HG02678 (cell line): ENCODE data around the gene TMEM212.

Experiments
- ATAC-seq: cut with Tn5 transposase; IDR thresholded peaks from one replicate; pipeline ENCODE4 v1.9.1; 2021; ENCODE audit warnings: mild to moderate bottlenecking, moderate library complexity; ENCODE audit not compliant: unreplicated experiment

Gene TMEM212

DNA sequence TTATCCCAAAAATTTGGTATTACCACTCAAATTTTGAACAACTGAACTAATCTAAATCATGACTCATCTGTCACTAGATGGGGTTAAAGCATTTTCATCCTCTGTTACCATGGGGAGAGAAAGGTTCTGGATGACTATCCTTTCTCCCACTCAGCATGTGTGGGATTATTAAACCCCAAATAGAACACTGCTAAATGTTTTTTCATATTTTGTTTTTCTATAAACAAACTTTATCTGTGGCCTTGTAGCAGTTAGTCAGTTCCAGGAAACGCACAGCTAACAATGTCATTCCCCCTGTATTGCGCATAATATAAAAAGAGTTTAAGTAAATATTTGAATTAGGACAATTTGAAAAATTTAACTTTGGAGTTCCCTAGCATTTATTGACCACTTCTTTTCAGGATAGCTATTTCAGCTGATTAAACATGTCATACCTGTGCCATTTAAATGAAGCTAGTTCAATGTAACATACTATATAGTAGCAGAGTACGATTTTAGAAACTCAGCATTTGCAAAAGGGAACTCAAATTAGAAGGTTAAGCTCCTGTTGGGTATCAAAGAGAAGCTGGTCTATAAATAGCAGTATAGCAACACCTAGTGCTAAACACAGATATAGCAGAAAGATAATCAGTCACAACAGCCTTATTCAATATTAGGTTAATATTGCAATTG lies 9.2 kb upstream of the TMEM212 start:
- ATAC-seq = peak; percentile 53

GRCh38 chr3:171834461-171834801 lies 8.7 kb upstream of the TMEM212 start:
- ATAC-seq = no peak

- no peak for ATAC-seq
Measured at GRCh38 chr3:171835116-171835515, 8.0 kb upstream of the TMEM212 start.

- ATAC-seq = no peak
Measured at GRCh38 chr3:171835613-171836012, 7.5 kb upstream of the TMEM212 start.

DNA sequence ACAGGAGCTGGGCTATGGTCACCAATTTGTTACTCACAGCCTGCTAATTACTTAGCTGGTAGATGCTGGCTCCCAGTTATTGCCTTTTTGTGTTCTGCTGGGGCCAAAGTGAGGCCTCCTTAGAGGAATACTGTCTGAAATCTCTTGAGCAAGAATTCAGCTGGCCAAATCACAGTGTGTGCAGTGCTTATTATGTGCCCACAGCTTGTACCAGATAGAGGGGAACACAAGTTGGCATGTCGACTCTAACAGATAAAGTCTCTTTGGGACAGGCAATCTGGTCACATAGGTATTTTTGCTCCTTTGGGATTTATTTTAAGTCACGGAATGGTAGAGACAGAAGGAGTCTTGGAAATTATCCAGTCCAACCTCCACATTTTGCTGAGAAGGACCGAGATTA lies 6.3 kb upstream of the TMEM212 start:
- ATAC-seq = no peak

DNA sequence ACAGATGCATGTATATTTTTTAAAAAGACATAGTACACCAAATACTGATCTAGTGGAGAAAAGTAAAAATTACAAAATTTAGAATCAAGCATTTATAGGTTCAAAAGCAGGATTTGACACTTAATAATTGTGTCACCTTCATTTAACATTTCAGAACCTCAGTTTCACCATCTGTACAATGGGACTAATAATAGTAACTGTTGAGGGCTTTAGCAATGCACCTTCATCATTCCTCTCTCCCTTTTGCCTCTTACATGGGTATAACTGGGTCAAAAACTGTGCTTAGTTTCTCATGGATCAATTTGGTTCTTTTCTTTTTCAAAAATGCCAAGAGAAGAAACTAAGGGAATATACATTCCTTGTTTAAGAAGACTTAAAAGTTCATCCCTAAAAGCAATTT lies 5.5 kb upstream of the TMEM212 start:
- no peak for ATAC-seq

DNA sequence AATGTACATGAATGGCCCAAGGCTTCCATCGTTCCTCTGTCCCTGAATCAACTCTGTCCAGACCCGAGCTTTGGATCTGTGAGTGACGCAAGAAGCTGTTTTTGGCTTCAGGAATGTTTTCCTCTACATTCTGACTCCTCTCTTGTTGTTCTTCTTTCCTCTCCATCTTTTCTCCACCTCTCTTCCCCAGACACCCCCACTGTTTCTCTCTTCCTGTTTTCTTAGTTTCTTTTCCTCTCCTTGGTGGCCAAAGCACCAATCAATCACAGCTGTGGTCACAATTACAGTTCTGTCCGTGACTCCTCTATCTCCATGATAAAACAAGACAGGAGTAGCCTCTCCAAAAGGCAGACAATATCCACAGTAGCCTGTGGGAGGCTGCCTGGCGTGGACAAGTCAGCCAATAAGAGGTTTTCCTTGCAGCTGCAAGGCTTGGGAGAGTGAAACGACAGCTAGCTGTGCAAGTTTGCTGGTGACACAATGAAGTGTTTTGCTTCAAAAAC lies 4.9 kb upstream of the TMEM212 start:
- no peak for ATAC-seq

DNA sequence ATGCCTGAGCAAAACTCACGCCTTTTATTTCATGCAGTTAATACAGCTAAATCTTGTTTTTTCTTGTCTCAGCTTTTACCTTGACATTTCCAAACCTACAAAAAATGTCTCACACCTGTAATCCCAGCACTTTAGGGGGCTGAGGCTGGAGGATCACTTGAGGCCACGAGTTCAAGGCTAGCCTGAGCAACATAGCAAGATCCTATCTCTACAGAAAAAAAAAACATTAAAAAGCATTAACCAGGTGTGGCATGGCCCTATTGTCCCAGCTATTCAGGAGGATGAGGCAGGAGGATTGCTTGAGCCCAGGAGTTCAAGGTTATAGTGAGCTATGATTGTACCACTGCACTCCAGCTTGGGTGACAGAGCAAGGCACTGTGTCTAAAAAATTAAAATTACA lies 3.9 kb upstream of the TMEM212 start:
- no peak for ATAC-seq

DNA sequence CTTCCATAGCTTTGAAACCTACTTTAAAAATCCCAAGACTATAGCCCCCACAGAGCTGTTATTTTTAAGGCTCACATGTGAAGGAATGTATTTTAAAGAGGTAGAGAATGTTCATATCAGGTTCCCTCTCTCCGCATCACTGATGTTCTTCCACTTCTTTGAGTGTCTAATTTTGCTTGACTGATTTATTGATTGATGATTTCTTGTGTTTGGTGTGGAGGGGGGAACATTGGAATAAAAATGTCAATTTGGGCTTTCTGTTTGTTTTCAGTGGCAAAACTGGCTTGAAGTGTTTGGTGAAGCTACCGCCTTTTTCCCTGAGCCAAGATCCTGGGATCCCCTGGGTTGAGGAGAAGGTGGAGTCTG lies 2.7 kb upstream of the TMEM212 start:
- ATAC-seq = no peak

DNA sequence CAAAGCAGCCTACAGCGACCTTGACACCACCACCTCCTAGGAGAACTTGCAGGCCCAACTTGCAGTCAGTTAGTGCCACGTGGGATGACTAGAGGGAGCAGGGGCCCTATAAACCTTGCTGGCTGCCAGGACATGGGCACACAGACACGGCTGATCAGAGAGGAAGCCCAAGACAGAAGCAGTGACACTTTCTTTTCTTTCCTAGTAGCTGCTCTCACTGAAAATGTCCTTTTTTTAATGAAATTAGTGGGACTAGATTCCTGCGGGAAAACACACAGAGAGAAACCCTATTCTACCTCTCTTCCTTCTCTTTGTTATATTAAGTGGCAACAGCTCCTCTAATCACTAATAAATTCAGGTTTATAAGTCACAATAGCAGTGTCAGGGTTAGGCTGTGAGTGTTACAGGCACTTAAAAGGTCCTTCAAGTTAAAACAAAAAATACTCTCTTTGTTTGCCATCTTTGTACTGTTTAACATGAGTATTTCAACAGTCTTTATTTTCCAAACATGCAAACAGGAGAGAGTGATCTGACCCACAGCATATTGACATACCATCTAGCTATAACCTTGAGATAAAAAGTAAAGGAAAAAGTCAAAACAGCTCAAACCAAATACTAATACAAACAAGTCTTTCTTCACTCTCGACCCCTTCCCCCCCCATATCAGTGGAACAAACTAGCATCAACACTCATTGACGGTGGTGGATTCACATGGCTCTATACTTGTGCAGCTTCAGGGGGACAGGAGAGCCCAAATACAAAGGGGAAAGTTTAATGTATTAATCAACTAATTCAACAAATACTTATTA lies 2.1 kb upstream of the TMEM212 start:
- no peak for ATAC-seq

DNA sequence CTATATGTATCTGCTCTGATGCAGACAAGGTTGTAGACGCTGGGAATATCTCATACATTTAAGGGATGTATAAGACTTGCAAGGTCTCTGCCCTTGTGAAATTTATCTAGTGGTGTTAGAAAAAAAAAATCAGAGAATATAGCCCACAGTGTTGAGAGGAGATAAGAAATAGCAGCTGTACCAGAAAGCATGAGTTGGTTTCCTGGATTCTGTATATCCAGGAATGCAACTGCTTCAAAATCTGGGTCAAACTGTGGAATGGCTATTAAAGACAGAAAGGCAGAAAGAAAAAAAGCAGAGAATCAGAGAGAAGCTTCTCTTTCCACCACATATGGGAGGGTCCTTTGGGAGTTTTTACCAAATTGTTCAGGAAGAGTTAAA lies 1.5 kb upstream of the TMEM212 start:
- ATAC-seq = no peak

DNA sequence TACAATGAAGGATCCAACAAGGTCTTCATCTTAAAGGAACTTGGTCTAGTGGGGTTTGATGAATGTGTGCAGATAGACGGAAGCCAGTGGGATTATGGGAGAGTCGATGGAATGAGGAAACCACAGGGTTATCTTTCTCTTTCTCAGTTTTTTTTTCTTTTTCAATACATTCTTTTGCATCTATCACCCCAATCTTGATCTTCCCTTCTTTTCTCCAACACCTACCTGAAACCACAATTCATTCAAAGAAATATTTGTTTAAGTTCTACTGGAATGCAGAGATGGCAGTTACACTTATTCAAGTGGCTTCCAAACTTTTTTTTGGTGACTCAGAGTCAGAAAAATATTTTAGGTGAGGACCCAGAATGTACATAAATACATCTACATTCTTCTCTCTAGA lies 1.7 kb downstream of the TMEM212 start:
- no peak for ATAC-seq

- no peak for ATAC-seq
Measured at GRCh38 chr3:171845481-171846284, 2.5 kb downstream of the TMEM212 start.

DNA sequence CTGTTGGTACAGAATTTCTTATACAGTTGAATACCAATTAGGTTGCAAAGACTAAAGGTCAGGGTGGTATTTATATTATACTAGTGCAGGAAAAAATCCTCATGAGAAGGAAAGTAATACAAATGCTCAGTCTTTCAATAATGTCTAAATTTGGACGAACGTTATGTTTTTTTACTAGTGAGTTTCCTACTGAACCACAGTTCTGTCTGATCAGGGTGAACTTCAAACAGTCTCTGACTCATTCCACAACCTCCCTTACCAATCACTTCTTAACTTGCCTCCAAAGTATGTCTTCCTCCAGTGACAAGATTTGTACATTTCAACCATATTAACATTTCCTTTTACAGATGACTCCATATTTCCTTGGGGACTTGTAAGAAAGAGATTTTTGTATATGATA lies 3.4 kb downstream of the TMEM212 start:
- ATAC-seq = peak; percentile 98

- no peak for ATAC-seq
Measured at GRCh38 chr3:171847133-171847532, 4.0 kb downstream of the TMEM212 start.

DNA sequence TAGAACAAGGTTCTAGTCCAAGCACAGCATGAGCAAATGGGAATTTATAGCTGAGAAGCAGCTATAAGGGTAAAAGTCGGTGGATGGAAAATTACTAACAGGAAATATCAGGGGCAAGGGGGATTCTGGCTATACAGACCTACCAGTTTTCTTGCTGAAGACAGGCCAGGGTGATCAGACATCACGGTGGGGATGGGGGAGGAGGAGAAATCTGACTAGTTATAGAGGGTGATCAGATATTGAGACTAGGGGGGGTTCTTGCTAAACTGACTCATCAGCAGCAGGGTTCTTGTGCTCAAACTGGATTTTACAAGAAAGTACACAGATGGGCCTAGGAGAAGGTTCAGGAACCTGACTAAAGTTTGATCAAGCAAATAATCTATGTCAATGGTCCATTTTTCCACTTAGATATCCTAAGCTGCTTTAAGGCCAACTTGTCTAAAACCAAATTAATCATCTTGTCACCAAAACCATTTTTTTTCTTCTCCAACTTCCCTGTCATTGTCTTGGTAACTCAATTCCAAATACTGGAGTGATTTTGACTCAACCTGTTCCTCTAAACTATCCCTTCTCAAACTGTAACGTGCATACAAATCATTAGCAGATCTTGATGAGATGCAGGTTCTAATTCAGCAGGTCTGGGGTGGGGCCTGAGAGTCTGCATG lies 4.6 kb downstream of the TMEM212 start:
- no peak for ATAC-seq

GRCh38 chr3:171849617-171850319 lies 6.6 kb downstream of the TMEM212 start:
- no peak for ATAC-seq

- ATAC-seq = no peak
Measured at GRCh38 chr3:171850320-171850959, 7.3 kb downstream of the TMEM212 start.

- ATAC-seq = no peak
Measured at GRCh38 chr3:171850960-171851659, 8.0 kb downstream of the TMEM212 start.

DNA sequence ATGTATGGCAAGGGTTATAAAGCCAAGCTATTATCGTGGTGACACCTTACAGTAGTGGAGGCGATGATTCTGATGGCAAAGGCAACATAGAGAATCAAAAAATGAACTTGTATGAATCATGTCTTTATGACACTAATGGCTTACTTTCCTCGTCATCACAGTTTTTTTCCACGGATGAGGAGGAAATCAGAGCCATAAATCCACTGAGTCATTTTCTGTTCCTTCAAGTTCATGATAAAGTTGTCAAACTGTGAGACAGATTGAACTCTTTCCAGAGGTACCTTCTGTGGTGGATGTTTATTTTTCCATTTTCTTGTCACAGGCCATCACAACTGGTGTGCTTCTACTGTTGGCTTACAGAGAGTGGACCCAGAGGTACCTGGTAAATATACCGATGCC lies 8.5 kb downstream of the TMEM212 start:
- no peak for ATAC-seq
